PC-3 (cell line): ENCODE measurements around the gene SPARCL1.

Experiments
- EZH2 ChIP-seq: fragments of 300-600 bp; sonication (generic); IDR thresholded peaks from one replicate; pipeline ENCODE4 v1.6.1; 2017; ENCODE audit warnings: antibody characterized with exemption, mild to moderate bottlenecking, low read length; ENCODE audit not compliant: unreplicated experiment
- EZH2phosphoT487 ChIP-seq: fragments of 300-600 bp; sonication (generic); IDR thresholded peaks from 2 replicates; pipeline ENCODE4 v1.6.1; 2018; ENCODE audit warnings: mild to moderate bottlenecking, antibody characterized with exemption, low read length, borderline replicate concordance
- TF ChIP-seq, protein P1 (sequence below): fragments of 300-600 bp; sonication (generic); conservative IDR thresholded peaks from 2 replicates; pipeline ENCODE4 v1.5.1; 2017; ENCODE audit warnings: antibody characterized with exemption, low read depth, mild to moderate bottlenecking, low read length

GRCh38 chr4:87541521-87541920, 12.3 kb upstream of the SPARCL1 start:
- TF ChIP-seq, protein P1, sequence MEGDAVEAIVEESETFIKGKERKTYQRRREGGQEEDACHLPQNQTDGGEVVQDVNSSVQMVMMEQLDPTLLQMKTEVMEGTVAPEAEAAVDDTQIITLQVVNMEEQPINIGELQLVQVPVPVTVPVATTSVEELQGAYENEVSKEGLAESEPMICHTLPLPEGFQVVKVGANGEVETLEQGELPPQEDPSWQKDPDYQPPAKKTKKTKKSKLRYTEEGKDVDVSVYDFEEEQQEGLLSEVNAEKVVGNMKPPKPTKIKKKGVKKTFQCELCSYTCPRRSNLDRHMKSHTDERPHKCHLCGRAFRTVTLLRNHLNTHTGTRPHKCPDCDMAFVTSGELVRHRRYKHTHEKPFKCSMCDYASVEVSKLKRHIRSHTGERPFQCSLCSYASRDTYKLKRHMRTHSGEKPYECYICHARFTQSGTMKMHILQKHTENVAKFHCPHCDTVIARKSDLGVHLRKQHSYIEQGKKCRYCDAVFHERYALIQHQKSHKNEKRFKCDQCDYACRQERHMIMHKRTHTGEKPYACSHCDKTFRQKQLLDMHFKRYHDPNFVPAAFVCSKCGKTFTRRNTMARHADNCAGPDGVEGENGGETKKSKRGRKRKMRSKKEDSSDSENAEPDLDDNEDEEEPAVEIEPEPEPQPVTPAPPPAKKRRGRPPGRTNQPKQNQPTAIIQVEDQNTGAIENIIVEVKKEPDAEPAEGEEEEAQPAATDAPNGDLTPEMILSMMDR, result no peak
- no peak for TF ChIP-seq EZH2
- TF ChIP-seq EZH2phosphoT487, result no peak
